HCT116 (cell line): ENCODE results near the gene GALNT6. TPM values are rescaled to one million over a fixed set of nuclear protein-coding genes. Genes with fewer than 3 reads are reported as not detected.
"Not testable (repeated sequence)": the region's sequence is repeated elsewhere in the genome, so short reads cannot be mapped to it uniquely, and the experiment has no call there.

Source experiments
- ATAC-seq: fragments of 200-7000 bp; cut with Tn5 transposase; 2 replicates; pipeline ENCODE4 v1.9.1; 2020; ENCODE audit warnings: mild to moderate bottlenecking, moderate library complexity
- BruUV-seq: library from RNA; stranded (reverse); fragments of 400-500 nt; replicated peaks from 2 replicates; lab custom pipeline; 2021; lab: Mats Ljungman, UMichigan
- CTCF ChIA-PET: fragments of 300-600 bp; sonication (Branson Sonifier 250); formaldehyde crosslinking; loops from one replicate; lab custom pipeline; 2021; ENCODE audit warnings: antibody characterized with exemption; lab: Charles Lee
- POLR2A ChIA-PET: fragments of 300-600, 350-600 bp; sonication (Branson Sonifier 250); formaldehyde crosslinking; loops from one replicate; lab custom pipeline; 2021; ENCODE audit warnings: antibody characterized with exemption; lab: Charles Lee
- RAD21 ChIA-PET, 2 experiments: fragments of 300-600 bp; sonication (Branson Sonifier 250); formaldehyde crosslinking; loops; one replicate each; lab custom pipeline; 2023; ENCODE audit warnings: low total read pairs in 2 of 2; ENCODE audit not compliant: uncharacterized antibody in 2 of 2, unreplicated experiment in 2 of 2, low non-redundant PET in 1 of 2; lab: Charles Lee
- DNase-seq: peaks from one replicate; pipeline ENCODE4 v3.0.0-alpha.2; 2010; ENCODE audit warnings: low read depth, low spot score
- H2AFZ ChIP-seq: fragments of 200-600 bp; shearing (Covaris generic), sonication (generic); 2 replicates; pipeline ENCODE4 v1.6.1; 2017; ENCODE audit warnings: low read depth, mixed run types, mixed read lengths, antibody characterized with exemption, low read length; ENCODE audit not compliant: poor library complexity, severe bottlenecking
- H3K27ac ChIP-seq: 2 replicates; pipeline ENCODE4 v1.5.1; 2012; ENCODE audit warnings: low read depth, low read length
- H3K27me3 ChIP-seq: fragments of 200-600 bp; sonication (generic); 2 replicates; pipeline ENCODE4 v1.6.1; 2016; ENCODE audit warnings: mixed run types, low read length, mixed read lengths; ENCODE audit not compliant: insufficient read depth
- H3K36me3 ChIP-seq, 2 experiments: fragments of 200-500 bp in 1 of 2; fragments of 200-600 bp in 1 of 2; sonication (Bioruptor generic) in 1 of 2; sonication (generic) in 1 of 2; 2 replicates each; pipeline versions ENCODE4 v1.5.1 to v1.6.1; 2014 to 2016; ENCODE audit warnings: low read length in 2 of 2, inconsistent platforms in 1 of 2, mixed read lengths in 1 of 2, mixed run types in 1 of 2; ENCODE audit not compliant: insufficient read depth in 2 of 2, control insufficient read depth in 1 of 2
- H3K4me1 ChIP-seq, 2 experiments: fragments of 200-600 bp in 1 of 2; sonication (generic) in 1 of 2; 2 replicates each; pipeline versions ENCODE4 v1.5.1 to v1.6.1; 2012 to 2017; ENCODE audit warnings: low read length in 2 of 2, inconsistent platforms in 1 of 2, mild to moderate bottlenecking in 1 of 2, mixed read lengths in 1 of 2, mixed run types in 1 of 2, moderate library complexity in 1 of 2; ENCODE audit not compliant: insufficient read depth in 2 of 2, control insufficient read depth in 1 of 2
- H3K4me2 ChIP-seq: fragments of 200-600 bp; sonication (generic); 2 replicates; pipeline ENCODE4 v1.6.1; 2017; ENCODE audit warnings: mixed run types, low read length, mixed read lengths
- H3K4me3 ChIP-seq, 2 experiments: fragments of 200-600 bp in 1 of 2; sonication (generic) in 1 of 2; replicated peaks in 1 of 2; 2 replicates each; pipeline ENCODE4 v1.5.1; 2011 to 2016; ENCODE audit warnings: low read length in 2 of 2, control low read depth in 1 of 2, low read depth in 1 of 2, mild to moderate bottlenecking in 1 of 2, mixed read lengths in 1 of 2, mixed run types in 1 of 2
- H3K79me2 ChIP-seq: fragments of 200-600 bp; sonication (generic); 2 replicates; pipeline ENCODE4 v1.6.1; 2017; ENCODE audit warnings: mild to moderate bottlenecking, mixed run types, low read length, moderate library complexity, mixed read lengths; ENCODE audit not compliant: insufficient read depth
- H3K9ac ChIP-seq: fragments of 200-600 bp; sonication (generic); 2 replicates; pipeline ENCODE4 v1.6.1; 2016; ENCODE audit warnings: low read length, mixed read lengths
- H3K9me2 ChIP-seq: fragments of 200-600 bp; sonication (generic), shearing (Covaris generic); 2 replicates; pipeline ENCODE4 v1.6.1; 2017; ENCODE audit warnings: mixed run types, mild to moderate bottlenecking, moderate library complexity; ENCODE audit not compliant: insufficient read depth
- H3K9me3 ChIP-seq, 2 experiments: fragments of 200-500 bp in 1 of 2; fragments of 200-600 bp in 1 of 2; sonication (Bioruptor generic) in 1 of 2; sonication (generic) in 1 of 2; 2 replicates each; pipeline ENCODE4 v1.6.1; 2014 to 2017; ENCODE audit warnings: low read length in 2 of 2, mixed read lengths in 2 of 2, inconsistent platforms in 1 of 2, low read depth in 1 of 2, mild to moderate bottlenecking in 1 of 2, mixed run types in 1 of 2, moderate library complexity in 1 of 2; ENCODE audit not compliant: control insufficient read depth in 1 of 2, insufficient read depth in 1 of 2
- H4K20me1 ChIP-seq: fragments of 200-600 bp; sonication (generic), shearing (Covaris generic); 2 replicates; pipeline ENCODE4 v1.6.1; 2017; ENCODE audit warnings: mixed run types, mild to moderate bottlenecking, moderate library complexity; ENCODE audit not compliant: insufficient read depth
- CBX3 ChIP-seq: IDR thresholded peaks from 2 replicates; pipeline ENCODE4 v1.6.1; 2012; ENCODE audit warnings: low read depth
- CEBPB ChIP-seq: IDR thresholded peaks from 2 replicates; pipeline ENCODE4 v1.6.1; 2012; ENCODE audit warnings: low read depth
- EGR1 ChIP-seq: IDR thresholded peaks from 2 replicates; pipeline ENCODE4 v1.6.1; 2012; ENCODE audit warnings: low read depth
- EZH2 ChIP-seq: fragments of 200-600 bp; sonication (generic); IDR thresholded peaks from 2 replicates; pipeline ENCODE4 v1.6.1; 2017; ENCODE audit warnings: antibody characterized with exemption, mixed run types
- FOSL1 ChIP-seq: IDR thresholded peaks from 2 replicates; pipeline ENCODE4 v1.6.1; 2012; ENCODE audit warnings: low read depth
- POLR2A ChIP-seq: IDR thresholded peaks from 2 replicates; pipeline ENCODE4 v1.7.0; 2011; ENCODE audit warnings: borderline replicate concordance; ENCODE audit not compliant: insufficient read depth, insufficient read length; ENCODE audit errors: extremely low read depth
- POLR2AphosphoS5 ChIP-seq: IDR thresholded peaks from 2 replicates; pipeline ENCODE4 v1.6.1; 2011; ENCODE audit warnings: mild to moderate bottlenecking, low read depth, low read length, moderate library complexity
- SIN3A ChIP-seq: IDR thresholded peaks from 2 replicates; pipeline ENCODE4 v1.6.1; 2012; ENCODE audit warnings: low read depth
- TCF7L2 ChIP-seq: IDR thresholded peaks from 2 replicates; pipeline ENCODE4 v1.7.0; 2011; ENCODE audit warnings: borderline replicate concordance, inconsistent platforms; ENCODE audit not compliant: insufficient read depth, insufficient read length; ENCODE audit errors: extremely low read depth
- YY1 ChIP-seq: IDR thresholded peaks from 2 replicates; pipeline ENCODE4 v1.6.1; 2011; ENCODE audit warnings: low read length, low read depth, moderate library complexity, mild to moderate bottlenecking; ENCODE audit not compliant: insufficient replicate concordance; ENCODE audit errors: extremely low read depth
- ZFX ChIP-seq: fragments of 450-650 bp; IDR thresholded peaks from 2 replicates; pipeline ENCODE4 v1.6.1; 2017
- intact Hi-C: fragments of 100-400 bp; cut with micrococcal nuclease; formaldehyde crosslinking; loops from 2 replicates; pipeline ENCODE4 v1.10.0; 2022
- total RNA-seq: library from RNA; stranded (reverse); gene quantifications from one replicate; pipeline ENCODE4 v1.2.1, GENCODE V29; 2021; ENCODE audit not compliant: unreplicated experiment
- TF ChIP-seq, protein P1 (sequence below): IDR thresholded peaks from 2 replicates; pipeline ENCODE4 v1.6.1; 2012
- TF ChIP-seq, protein P2 (sequence below): IDR thresholded peaks from 2 replicates; pipeline ENCODE4 v1.6.1; 2012
- TF ChIP-seq, protein P3 (sequence below): IDR thresholded peaks from 2 replicates; pipeline ENCODE4 v1.6.1; 2012; ENCODE audit warnings: low read depth
- TF ChIP-seq, protein P4 (sequence below): IDR thresholded peaks from 2 replicates; pipeline ENCODE4 v1.6.1; 2011; ENCODE audit warnings: mild to moderate bottlenecking, low read length, moderate library complexity; ENCODE audit not compliant: insufficient replicate concordance; ENCODE audit errors: extremely low read depth

GALNT6 gene
- total RNA-seq, 1 experiment from 2014 or later, result 16.4 TPM

DNA sequence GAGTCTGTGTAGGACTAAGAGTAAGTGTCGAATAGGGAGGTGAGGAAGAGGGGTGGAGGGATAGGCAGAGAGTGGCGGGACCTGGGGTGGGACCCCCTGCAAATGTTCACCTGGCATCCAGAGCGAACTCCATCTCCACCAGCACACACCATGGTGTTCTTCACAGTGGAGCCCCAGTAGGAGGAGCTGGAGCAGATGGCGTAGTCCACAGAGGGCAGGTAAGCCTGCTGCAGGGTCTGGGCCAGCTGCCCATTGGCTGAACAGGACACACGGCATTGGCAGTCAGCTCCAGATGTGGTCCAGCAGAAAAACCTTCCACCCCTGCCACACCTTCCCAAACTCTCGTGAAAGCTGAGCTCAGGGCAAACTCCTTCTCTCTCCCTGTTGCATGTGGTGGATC lies 51.5 kb downstream of the GALNT6 start:
- Histone ChIP-seq H3K27ac (no peak overlapping the region), H3K36me3 (no peaks in the 10 kb centered on the region), H3K4me1 (peaks cover 0 to 9% of the 10 kb centered on the region in 2 experiments; a peak in 2 of 4 replicates), H2AFZ (no peak overlapping the region), H3K4me2 (no peak overlapping the region), H3K4me3 (no peak overlapping the region), H3K79me2 (no peaks in the 10 kb centered on the region), H3K27me3 (no peaks in the 10 kb centered on the region), H3K9ac (no peak overlapping the region), H3K9me2 (no peaks in the 10 kb centered on the region), H4K20me1 (no peaks in the 10 kb centered on the region), H3K9me3 (no peaks in the 10 kb centered on the region)
- RAD21 ChIA-PET, result no interaction called here
- no TSS peak for BruUV-seq
- POLR2A ChIA-PET, result no interaction called here
- intact Hi-C loops, result loop anchor here (2.0 to 10.0 kb wide), 2 partner anchors 515 to 835 kb away; partner anchors contain the start of gene DIP2B
- ATAC-seq (no peak), DNase-seq (no peak)
- TF ChIP-seq EZH2 (no peak), EGR1 (no peak), YY1 (no peak), POLR2A (no peak), CEBPB (no peak), TCF7L2 (no peak), ZFX (no peak), FOSL1 (no peak), SIN3A (no peak), CBX3 (no peak), POLR2AphosphoS5 (no peak)
- TF ChIP-seq, protein P1, sequence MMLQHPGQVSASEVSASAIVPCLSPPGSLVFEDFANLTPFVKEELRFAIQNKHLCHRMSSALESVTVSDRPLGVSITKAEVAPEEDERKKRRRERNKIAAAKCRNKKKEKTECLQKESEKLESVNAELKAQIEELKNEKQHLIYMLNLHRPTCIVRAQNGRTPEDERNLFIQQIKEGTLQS, result no peak
- TF ChIP-seq, protein P2, sequence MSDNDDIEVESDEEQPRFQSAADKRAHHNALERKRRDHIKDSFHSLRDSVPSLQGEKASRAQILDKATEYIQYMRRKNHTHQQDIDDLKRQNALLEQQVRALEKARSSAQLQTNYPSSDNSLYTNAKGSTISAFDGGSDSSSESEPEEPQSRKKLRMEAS, result no peak
- TF ChIP-seq, protein P3, sequence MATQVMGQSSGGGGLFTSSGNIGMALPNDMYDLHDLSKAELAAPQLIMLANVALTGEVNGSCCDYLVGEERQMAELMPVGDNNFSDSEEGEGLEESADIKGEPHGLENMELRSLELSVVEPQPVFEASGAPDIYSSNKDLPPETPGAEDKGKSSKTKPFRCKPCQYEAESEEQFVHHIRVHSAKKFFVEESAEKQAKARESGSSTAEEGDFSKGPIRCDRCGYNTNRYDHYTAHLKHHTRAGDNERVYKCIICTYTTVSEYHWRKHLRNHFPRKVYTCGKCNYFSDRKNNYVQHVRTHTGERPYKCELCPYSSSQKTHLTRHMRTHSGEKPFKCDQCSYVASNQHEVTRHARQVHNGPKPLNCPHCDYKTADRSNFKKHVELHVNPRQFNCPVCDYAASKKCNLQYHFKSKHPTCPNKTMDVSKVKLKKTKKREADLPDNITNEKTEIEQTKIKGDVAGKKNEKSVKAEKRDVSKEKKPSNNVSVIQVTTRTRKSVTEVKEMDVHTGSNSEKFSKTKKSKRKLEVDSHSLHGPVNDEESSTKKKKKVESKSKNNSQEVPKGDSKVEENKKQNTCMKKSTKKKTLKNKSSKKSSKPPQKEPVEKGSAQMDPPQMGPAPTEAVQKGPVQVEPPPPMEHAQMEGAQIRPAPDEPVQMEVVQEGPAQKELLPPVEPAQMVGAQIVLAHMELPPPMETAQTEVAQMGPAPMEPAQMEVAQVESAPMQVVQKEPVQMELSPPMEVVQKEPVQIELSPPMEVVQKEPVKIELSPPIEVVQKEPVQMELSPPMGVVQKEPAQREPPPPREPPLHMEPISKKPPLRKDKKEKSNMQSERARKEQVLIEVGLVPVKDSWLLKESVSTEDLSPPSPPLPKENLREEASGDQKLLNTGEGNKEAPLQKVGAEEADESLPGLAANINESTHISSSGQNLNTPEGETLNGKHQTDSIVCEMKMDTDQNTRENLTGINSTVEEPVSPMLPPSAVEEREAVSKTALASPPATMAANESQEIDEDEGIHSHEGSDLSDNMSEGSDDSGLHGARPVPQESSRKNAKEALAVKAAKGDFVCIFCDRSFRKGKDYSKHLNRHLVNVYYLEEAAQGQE, result no peak
- TF ChIP-seq, protein P4, sequence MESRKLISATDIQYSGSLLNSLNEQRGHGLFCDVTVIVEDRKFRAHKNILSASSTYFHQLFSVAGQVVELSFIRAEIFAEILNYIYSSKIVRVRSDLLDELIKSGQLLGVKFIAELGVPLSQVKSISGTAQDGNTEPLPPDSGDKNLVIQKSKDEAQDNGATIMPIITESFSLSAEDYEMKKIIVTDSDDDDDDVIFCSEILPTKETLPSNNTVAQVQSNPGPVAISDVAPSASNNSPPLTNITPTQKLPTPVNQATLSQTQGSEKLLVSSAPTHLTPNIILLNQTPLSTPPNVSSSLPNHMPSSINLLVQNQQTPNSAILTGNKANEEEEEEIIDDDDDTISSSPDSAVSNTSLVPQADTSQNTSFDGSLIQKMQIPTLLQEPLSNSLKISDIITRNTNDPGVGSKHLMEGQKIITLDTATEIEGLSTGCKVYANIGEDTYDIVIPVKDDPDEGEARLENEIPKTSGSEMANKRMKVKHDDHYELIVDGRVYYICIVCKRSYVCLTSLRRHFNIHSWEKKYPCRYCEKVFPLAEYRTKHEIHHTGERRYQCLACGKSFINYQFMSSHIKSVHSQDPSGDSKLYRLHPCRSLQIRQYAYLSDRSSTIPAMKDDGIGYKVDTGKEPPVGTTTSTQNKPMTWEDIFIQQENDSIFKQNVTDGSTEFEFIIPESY, result no peak
- CTCF ChIA-PET, result interaction anchor here (0.7 to 2.8 kb wide), 4 partner anchors 11 to 1375 kb away, joined by 3 to 18 read pairs (median 12); no protein-coding TSS in a partner anchor

DNA sequence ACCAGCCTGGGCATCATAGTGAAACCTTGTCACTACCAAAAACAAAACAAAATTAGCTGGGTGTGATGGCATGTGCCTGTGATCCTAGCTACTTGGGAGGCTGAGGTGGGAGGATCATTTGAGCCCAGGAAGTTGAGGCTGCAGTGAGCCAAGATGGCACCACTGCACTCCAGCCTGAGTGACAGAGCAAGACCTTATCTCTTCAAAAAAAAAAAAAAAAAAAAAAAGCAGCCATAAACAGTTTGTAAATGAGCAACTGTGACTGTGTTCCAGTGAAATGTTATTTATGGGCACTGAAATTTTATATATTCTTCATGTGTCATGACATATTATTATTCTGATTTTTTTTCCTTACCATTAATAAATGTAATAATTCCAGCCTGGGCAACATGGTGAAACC lies 53.9 kb downstream of the GALNT6 start:
- H3K27me3 ChIP-seq, H3K9ac ChIP-seq, H2AFZ ChIP-seq, H3K27ac ChIP-seq, BruUV-seq, DNase-seq, H3K36me3 ChIP-seq, H3K4me3 ChIP-seq, H3K79me2 ChIP-seq, ATAC-seq, H3K9me2 ChIP-seq, POLR2A ChIA-PET, intact Hi-C loops, CTCF ChIA-PET, H3K9me3 ChIP-seq, H3K4me1 ChIP-seq, H3K4me2 ChIP-seq, H4K20me1 ChIP-seq: not testable (repeated sequence)
- RAD21 ChIA-PET, result interaction anchor here in 1 of 2 experiments (0.7 kb wide), 1 partner anchor 24 kb away, joined by 3 read pairs; no protein-coding TSS in a partner anchor
